Prostate gland (tissue), 2 donors: ENCODE data around the gene RASSF5. TPM values are rescaled to one million over a fixed set of nuclear protein-coding genes. Genes with fewer than 3 reads are reported as not detected.
A peak's percentile ranks its signal among the peaks of the same experiment; 100 is the strongest.

Experiments
- DNase-seq: peaks from one replicate; pipeline ENCODE4 v3.0.0-alpha.2; 2019; ENCODE audit warnings: low spot score
- H3K27ac ChIP-seq, 2 donors: fragments of 200-600 bp; sonication (generic); 2 replicates each; pipeline ENCODE4 v1.5.1; 2017 to 2019
- H3K27me3 ChIP-seq: fragments of 200-600 bp; sonication (generic); replicated peaks from 2 replicates; pipeline ENCODE4 v1.5.1; 2019; ENCODE audit not compliant: insufficient read depth
- H3K36me3 ChIP-seq, 2 donors: fragments of 200-600 bp; sonication (generic); 1 replicate in 1 of 2; 2 replicates in 1 of 2; pipeline versions ENCODE4 v1.5.1 to v1.8.1; 2017 to 2019
- H3K4me1 ChIP-seq: fragments of 200-600 bp; sonication (generic); replicated peaks from 2 replicates; pipeline ENCODE4 v1.5.1; 2019
- H3K4me3 ChIP-seq, 2 donors: fragments of 200-600 bp; sonication (generic); 2 replicates each; pipeline ENCODE4 v1.5.1; 2017 to 2019
- H3K9me3 ChIP-seq: fragments of 200-600 bp; sonication (generic); 2 replicates; pipeline ENCODE4 v1.5.1; 2017
- CTCF ChIP-seq, 4 experiments: fragments of 200-600 bp in 2 of 4; fragments of 450-650 bp in 2 of 4; sonication (generic) in 2 of 4; IDR thresholded peaks; 1 replicate in 3 of 4; 2 replicates in 1 of 4; pipeline ENCODE4 v1.5.1; 2016 to 2019; ENCODE audit warnings: antibody characterized with exemption in 4 of 4, mild to moderate bottlenecking in 2 of 4, moderate library complexity in 2 of 4
- POLR2A ChIP-seq: fragments of 450-650 bp; IDR thresholded peaks from one replicate; pipeline ENCODE4 v1.6.1; 2016; ENCODE audit warnings: antibody characterized with exemption, mild to moderate bottlenecking
- POLR2AphosphoS5 ChIP-seq: sonication (generic); formaldehyde crosslinking; IDR thresholded peaks from one replicate; pipeline ENCODE4 v1.6.1; 2017; ENCODE audit warnings: antibody characterized with exemption
- WGBS: methylation state at CpG from one replicate; pipeline ENCODE4 v1.1.5; 2018; 5-methylcytosine and 5-hydroxymethylcytosine counted together
- intact Hi-C: fragments of 100-400 bp; cut with DNase I; formaldehyde crosslinking; loops from one replicate; pipeline ENCODE4 v1.14.2; 2022
- total RNA-seq, 2 donors: library from RNA; depleted of rRNA; stranded (reverse); fragments of >200 nt; gene quantifications; one replicate each; pipeline ENCODE4 v1.1.0, GENCODE V29; 2016

The RASSF5 gene
- total RNA-seq, 2 donors from 2014 or later = 22.2 to 42.5 TPM

GRCh38 chr1:206547104-206547503 is 39.8 kb downstream of the RASSF5 start:
- DNase-seq = no peak
- Histone ChIP-seq H3K4me1 (no peaks in the 10 kb centered on the region), H3K9me3 (no peaks in the 10 kb centered on the region), H3K4me3 (no peak overlapping the region), H3K27me3 (no peaks in the 10 kb centered on the region), H3K36me3 (no peaks in the 10 kb centered on the region), H3K27ac (no peak overlapping the region)
- TF ChIP-seq CTCF (IDR thresholded peaks at IDR 0.05) = no peak
- no peak for TF ChIP-seq POLR2AphosphoS5
- TF ChIP-seq POLR2A = no peak
- 73% methylated on average over 7 of the region's 7 CpGs for WGBS
- intact Hi-C loops = no loop called here

- H3K4me1 ChIP-seq = no peaks in the 10 kb centered on the region
- DNase-seq = no peak
- no peak overlapping the region for H3K4me3 ChIP-seq
- no peak for TF ChIP-seq CTCF (IDR thresholded peaks at IDR 0.05)
- TF ChIP-seq POLR2A = no peak
- peak; percentile 20 for TF ChIP-seq POLR2AphosphoS5
- 84% methylated on average over 2 of the region's 2 CpGs for WGBS
- intact Hi-C loops = no loop called here
- H3K27ac ChIP-seq = no peak overlapping the region
- no peaks in the 10 kb centered on the region for H3K27me3 ChIP-seq
- H3K36me3 ChIP-seq = no peaks in the 10 kb centered on the region
- no peaks in the 10 kb centered on the region for H3K9me3 ChIP-seq
Measured at GRCh38 chr1:206550446-206550845, 43.1 kb downstream of the RASSF5 start.

GRCh38 chr1:206551296-206551985 is 44.1 kb downstream of the RASSF5 start:
- no peak for TF ChIP-seq POLR2AphosphoS5
- TF ChIP-seq POLR2A = no peak
- no peak for TF ChIP-seq CTCF (IDR thresholded peaks at IDR 0.05)

GRCh38 chr1:206551986-206552326 is 44.6 kb downstream of the RASSF5 start:
- H3K4me1 ChIP-seq = no peaks in the 10 kb centered on the region
- H3K36me3 ChIP-seq = no peaks in the 10 kb centered on the region
- no peaks in the 10 kb centered on the region for H3K27me3 ChIP-seq
- H3K27ac ChIP-seq = no peak overlapping the region
- DNase-seq = no peak
- intact Hi-C loops = no loop called here
- H3K9me3 ChIP-seq = no peaks in the 10 kb centered on the region
- TF ChIP-seq CTCF (IDR thresholded peaks at IDR 0.05) (no peak), POLR2A (no peak), POLR2AphosphoS5 (no peak)
- no peak overlapping the region for H3K4me3 ChIP-seq
- WGBS = 92% methylated on average over 3 of the region's 3 CpGs

More at GRCh38 chr1:206551296-206551985, 44.1 kb downstream of the RASSF5 start:
- Histone ChIP-seq H3K9me3 (no peaks in the 10 kb centered on the region), H3K27ac (no peak overlapping the region), H3K27me3 (no peaks in the 10 kb centered on the region), H3K36me3 (no peaks in the 10 kb centered on the region), H3K4me1 (no peaks in the 10 kb centered on the region), H3K4me3 (no peak overlapping the region)
- 96% methylated on average over 9 of the region's 9 CpGs for WGBS
- intact Hi-C loops = no loop called here
- DNase-seq = no peak

- intact Hi-C loops = no loop called here
- Histone ChIP-seq H3K36me3 (no peaks in the 10 kb centered on the region), H3K4me1 (no peaks in the 10 kb centered on the region), H3K27me3 (no peaks in the 10 kb centered on the region), H3K27ac (peak overlapping the region in 1 of 2 donors; percentile 34), H3K4me3 (no peak overlapping the region), H3K9me3 (no peaks in the 10 kb centered on the region)
- TF ChIP-seq CTCF (IDR thresholded peaks at IDR 0.05) (no peak), POLR2A (no peak), POLR2AphosphoS5 (no peak)
- no peak for DNase-seq
- 95% methylated on average over 3 of the region's 3 CpGs for WGBS
Measured at GRCh38 chr1:206554211-206554610, 46.9 kb downstream of the RASSF5 start.
